Activated CD4-positive, alpha-beta T cell treated with anti-CD3 and anti-CD28 coated beads, Interleukin-2, amount 50 U/mL, for 1 hour (primary cell): ENCODE results near the gene GRM1.

ENCODE experiments used
- DNase-seq: peaks from one replicate; pipeline ENCODE4 v3.0.0-alpha.2; 2020

GRM1 gene

DNA sequence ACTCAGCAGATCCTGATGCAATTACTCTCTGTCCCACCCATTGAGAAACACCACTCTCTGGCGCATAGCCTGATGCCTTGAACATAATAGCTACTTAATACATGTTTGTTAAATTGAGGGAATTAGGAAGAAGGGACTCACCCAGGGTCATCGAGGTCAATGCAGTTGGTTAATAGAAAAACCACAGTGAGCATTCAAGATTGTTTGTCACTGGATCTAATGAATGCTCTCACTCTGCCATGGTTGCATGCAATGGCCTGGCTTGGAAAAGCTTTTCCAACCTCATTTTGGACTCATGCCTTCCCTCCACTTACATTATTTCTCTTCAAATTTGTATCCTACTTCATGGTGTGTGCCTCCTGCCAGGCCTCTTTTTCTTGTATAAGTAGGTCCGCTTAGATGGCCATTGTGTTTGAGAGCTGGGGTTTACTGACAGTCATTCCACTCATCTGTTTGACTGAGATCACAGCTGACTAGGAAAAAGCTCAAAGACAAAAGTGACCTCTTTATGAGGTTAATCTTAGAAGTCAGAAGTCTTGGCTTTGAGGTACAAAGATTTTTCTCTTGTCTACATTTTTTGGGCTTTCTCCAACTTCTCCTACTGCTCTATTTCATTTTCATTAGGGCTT, 360.0 kb downstream of the GRM1 start:
- DNase-seq = no peak

GRCh38 chr6:146389740-146390139, 360.9 kb downstream of the GRM1 start:
- DNase-seq = no peak

DNA sequence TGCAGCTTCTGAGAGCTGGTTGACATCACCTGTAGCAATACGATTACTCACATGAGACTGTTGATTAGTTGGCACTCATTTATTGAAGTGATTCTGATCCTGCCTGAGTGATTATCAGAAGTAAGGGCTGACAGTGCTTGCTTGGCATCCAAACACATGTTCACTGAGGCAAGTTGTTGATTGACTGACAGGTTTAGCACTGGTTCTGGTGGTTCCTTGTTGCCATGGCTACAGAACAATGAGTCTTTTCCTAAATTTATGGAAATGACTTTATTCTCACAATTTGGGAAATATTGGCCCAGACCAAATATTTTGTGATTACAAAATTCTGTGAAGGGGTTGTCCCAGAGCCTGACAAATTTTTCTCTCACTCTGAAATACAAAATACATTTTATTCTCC, 368.8 kb downstream of the GRM1 start:
- DNase-seq = no peak

DNA sequence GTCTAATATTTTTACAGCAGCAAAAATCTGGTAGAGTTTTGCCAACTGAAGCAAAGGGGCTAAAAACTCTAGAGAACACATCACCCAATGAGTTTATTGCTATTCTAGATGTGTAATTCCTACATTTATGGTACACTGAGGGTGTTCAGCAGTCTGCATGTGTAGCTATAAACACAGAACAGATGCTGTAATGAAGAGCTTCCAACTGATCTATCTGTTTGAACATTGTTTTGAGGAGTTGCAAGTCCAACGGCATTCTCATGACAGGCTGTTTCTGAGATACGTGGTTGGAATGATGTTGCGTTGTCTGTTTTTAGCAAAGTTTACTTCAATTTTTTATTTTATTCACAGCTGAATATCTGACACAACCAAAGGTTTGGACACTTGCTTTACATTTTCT, 373.6 kb downstream of the GRM1 start:
- DNase-seq = no peak

DNA sequence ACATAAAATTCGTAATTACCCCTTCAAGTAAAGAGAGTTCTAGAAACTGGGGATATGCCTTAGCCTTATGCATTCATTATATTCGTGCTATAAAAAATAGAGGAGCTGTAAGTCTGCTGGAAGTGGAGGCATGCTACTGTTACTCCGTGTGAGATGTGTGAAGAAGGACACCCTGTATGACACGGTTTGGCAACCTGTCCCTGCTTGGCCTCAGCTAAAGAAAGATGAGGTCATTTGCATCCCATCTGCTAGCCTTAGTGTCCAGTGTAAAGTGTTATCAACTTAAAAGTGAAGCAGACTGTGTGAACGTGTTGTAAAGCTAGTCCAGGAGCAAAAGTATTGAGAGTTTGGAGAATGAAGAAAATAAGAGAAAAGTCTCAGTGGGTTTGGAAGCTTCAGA, 379.7 kb downstream of the GRM1 start:
- no peak for DNase-seq

DNA sequence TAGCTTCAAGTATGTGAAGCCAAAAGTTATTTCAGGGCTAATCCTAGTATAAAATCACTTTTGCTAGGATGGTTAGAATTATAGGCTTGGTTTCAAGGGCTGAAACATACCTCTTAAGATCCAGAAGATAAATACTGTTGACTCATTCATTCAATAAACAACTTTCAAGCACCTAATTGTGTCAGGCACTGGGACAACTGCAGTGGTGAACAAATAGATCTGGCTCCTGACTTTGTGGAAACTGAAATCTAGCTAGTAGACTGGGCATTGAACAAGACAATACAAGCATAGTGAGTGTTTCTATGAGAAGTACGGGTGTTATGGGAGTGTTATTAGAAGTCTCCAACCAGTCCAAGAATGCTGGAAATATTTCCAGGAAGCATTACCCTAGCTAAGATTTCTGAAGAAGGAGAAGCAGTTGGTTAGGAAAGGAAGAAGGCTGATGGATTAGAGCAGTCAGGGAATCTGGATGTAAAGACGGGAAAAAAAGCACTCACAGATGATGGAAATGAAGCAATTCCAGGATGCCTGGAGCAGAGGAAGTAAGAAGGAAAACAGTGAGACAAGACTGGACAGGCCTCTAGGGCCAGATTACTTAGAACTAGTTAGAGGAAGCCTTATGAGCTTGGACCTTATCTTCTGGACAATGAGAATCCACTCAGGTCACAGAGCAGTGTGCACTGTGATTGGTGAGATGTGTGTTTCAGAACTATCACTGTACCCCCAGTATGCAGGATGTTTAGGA, 382.2 kb downstream of the GRM1 start:
- DNase-seq = no peak

- no peak for DNase-seq
These were observed 390.7 kb downstream of the GRM1 start for GRCh38 chr6:146419576-146419975.

DNA sequence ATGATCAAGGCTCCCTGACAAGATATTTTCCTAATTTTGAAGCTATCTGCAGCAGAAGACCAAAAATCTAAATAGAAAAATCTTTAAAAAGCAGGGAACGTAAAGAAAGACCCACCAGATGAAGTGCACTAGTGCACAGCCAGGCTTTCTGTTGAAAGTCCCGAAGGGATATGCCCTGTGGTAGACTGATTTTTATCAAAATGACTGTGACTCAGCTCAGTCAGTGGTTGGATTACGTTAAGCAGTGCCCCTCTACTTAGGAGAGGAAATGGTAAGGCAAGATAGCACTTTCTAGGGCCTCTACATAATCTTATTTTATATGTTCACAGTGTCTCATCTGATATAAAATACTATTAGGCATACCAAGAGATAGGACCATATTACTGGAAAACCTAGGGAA, 391.4 kb downstream of the GRM1 start:
- DNase-seq = no peak

DNA sequence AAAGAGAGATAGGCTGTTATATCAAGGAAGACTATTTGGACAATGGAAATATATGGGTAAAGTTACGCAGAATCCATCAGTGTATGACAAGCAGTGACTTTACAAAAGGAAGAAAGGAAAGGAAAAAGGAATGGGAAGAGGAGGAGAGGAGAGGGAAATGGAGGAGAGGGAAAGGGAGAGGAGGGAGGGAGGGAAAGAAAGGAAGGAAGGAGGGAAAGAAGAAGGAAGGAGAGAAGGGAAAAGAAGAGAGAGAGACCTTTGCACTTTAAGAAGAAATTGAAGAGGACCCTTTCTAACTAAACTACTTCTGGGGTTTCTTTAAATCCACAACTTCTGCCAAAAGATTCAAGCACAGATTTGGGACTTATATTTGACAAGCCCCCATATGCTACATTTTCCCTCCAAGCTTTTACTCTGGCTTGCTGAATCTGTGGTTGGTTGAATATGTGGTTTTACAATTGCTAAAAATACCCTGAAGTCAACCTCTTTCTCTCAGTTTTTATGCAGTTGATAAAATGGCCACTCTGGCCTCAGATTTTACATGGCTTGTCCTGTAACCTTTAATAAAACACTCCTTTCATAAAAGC, 394.0 kb downstream of the GRM1 start:
- no peak for DNase-seq

DNA sequence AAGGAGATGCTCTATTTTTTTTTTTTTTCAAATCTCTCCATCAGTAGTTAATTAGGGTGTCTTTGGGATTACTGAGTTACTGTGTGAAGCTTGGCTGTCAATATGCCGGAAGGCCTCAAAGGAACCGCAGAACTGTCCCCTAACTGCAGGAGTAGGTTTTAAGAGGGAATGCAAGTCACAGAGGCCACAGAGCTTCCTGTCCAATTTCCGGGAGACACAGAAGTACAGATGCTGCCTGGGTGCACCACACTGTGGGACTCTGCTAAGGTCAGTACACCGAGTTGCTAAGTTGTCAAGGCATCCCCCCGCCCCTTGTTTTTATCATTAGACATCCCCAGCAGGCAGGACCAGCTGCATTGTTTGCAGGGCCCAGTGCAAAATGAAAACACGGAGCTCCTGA, 394.6 kb downstream of the GRM1 start:
- DNase-seq = no peak

GRCh38 chr6:146426516-146426915, 397.7 kb downstream of the GRM1 start:
- DNase-seq = no peak

- no peak for DNase-seq
These were observed 401.0 kb downstream of the GRM1 start for GRCh38 chr6:146429831-146430230.

DNA sequence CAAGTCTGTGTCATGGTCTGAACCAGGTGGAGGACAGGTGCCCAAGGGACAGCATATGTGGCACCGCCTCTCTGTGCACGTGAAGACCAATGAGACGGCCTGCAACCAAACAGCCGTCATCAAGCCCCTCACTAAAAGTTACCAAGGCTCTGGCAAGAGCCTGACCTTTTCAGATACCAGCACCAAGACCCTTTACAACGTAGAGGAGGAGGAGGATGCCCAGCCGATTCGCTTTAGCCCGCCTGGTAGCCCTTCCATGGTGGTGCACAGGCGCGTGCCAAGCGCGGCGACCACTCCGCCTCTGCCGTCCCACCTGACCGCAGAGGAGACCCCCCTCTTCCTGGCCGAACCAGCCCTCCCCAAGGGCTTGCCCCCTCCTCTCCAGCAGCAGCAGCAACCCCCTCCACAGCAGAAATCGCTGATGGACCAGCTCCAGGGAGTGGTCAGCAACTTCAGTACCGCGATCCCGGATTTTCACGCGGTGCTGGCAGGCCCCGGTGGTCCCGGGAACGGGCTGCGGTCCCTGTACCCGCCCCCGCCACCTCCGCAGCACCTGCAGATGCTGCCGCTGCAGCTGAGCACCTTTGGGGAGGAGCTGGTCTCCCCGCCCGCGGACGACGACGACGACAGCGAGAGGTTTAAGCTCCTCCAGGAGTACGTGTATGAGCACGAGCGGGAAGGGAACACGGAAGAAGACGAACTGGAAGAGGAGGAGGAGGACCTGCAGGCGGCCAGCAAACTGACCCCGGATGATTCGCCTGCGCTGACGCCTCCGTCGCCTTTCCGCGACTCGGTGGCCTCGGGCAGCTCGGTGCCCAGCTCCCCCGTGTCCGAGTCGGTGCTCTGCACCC, 405.2 kb downstream of the GRM1 start:
- DNase-seq = no peak

DNA sequence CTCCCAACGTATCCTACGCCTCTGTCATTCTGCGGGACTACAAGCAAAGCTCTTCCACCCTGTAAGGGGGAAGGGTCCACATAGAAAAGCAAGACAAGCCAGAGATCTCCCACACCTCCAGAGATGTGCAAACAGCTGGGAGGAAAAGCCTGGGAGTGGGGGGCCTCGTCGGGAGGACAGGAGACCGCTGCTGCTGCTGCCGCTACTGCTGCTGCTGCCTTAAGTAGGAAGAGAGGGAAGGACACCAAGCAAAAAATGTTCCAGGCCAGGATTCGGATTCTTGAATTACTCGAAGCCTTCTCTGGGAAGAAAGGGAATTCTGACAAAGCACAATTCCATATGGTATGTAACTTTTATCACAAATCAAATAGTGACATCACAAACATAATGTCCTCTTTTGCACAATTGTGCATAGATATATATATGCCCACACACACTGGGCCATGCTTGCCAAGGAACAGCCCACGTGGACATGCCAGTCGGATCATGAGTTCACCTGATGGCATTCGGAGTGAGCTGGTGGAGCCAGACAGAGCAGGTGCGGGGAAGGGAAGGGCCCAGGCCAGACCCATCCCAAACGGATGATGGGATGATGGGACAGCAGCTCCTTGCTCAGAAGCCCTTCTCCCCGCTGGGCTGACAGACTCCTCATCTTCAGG, 406.0 kb downstream of the GRM1 start:
- DNase-seq = no peak

GRCh38 chr6:146441907-146442306, 413.0 kb downstream of the GRM1 start:
- no peak for DNase-seq

DNA sequence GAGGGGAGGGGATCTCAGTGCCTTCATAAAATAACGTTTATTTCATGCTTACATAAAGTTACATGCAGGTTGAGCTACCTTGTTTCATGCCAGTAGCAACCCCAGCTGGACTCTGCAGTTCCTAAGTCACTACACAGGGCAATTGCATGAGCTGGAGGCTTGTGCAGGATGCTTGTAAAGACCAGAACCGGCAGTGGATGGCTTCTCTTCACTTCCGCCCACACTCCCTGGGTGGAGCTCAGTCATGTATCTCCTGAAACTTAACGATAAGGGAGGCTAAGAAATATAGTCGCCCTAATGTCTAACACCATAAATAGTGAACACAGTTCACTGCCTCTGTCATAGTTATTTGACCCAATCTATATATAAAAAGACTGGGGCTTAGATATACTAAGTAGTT, 415.3 kb downstream of the GRM1 start:
- DNase-seq = no peak

GRCh38 chr6:146445233-146445632, 416.4 kb downstream of the GRM1 start:
- no peak for DNase-seq

DNA sequence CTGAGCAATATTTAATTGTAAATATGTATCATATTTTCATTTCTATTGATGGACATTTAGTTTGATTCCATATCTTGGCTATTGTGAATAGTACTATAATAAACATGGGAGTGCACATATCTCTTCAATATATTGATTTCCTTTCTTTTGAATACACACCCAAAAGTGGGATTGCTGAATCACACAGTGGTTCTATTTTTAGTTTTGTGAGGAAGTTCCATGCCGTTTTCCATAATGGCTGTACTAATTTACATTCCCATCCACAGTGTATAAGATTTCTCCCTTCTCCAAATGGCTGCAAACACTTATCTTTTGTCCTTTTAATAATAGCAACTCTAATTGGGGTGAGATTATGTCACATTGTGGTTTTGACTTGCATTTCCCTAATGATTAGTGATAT, 428.0 kb downstream of the GRM1 start:
- DNase-seq = no peak

GRCh38 chr6:146460941-146461340, 432.1 kb downstream of the GRM1 start:
- DNase-seq = no peak

GRCh38 chr6:146470091-146470770, 441.4 kb downstream of the GRM1 start:
- no peak for DNase-seq

- no peak for DNase-seq
These were observed 444.1 kb downstream of the GRM1 start for GRCh38 chr6:146472918-146473317.

- DNase-seq = no peak
These were observed 452.7 kb downstream of the GRM1 start for GRCh38 chr6:146481527-146481926.
